DMS79 treated with DMSO at 0.1 percent for 48 hours (cell line): ENCODE results near the gene MAEA.
"Not testable (repeated sequence)": the region's sequence is repeated elsewhere in the genome, so short reads cannot be mapped to it uniquely, and the experiment has no call there.

Experiments
- DNase-seq: peaks from one replicate; lab custom pipeline; 2025; lab: John Stamatoyannopoulos, UW

Gene MAEA

DNA sequence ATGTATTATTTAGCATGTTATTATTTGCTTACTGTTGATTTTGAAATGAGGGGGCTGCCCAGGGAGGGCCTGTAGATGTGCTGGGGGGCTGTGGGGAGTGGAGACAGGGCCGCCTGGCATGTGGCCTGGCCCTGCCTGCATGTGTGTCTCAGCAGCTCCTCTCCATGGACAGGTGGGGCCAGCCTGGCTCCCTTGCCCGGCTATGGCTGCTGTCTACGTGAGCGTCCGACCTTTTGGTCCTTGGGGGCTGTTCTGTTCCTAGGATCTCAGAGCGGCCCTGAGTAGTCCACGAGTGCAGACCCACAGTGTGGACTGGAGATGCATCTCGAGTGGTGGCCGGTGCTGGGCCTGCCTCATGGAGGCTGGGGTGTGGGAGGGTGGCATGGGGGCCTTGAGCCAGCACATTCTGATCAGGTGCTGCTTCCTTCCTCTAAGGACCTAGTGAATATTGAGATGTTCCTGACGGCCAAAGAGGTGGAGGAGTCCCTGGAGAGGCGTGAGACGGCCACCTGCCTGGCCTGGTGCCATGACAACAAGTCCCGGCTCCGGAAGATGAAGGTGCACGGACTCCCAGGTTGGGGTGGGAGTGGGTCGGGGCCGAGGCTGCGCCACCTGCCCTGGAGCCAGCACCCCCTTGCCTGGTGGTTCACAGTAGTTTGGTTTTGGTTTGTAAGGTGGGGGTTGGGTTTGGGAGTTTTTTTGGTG lies 32.4 kb downstream of the MAEA start:
- DNase-seq, result no peak

DNA sequence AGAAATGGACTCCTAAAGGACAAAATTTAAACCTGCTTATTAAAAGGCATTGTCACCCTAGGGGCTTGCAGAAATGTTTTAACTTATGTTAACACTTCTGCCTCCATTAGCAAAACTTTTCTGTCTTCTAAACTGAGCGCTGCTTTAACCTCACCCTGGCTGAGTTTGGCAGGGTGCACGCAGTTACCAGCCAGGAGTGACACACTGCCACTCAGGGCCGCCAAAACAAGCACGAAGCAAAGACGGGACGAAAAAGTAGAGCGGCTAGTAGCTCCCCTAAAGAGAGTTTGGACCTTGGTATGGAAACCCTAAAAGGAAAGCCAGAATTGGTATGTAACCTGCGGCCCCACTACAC lies 33.6 kb downstream of the MAEA start:
- DNase-seq, result no peak

DNA sequence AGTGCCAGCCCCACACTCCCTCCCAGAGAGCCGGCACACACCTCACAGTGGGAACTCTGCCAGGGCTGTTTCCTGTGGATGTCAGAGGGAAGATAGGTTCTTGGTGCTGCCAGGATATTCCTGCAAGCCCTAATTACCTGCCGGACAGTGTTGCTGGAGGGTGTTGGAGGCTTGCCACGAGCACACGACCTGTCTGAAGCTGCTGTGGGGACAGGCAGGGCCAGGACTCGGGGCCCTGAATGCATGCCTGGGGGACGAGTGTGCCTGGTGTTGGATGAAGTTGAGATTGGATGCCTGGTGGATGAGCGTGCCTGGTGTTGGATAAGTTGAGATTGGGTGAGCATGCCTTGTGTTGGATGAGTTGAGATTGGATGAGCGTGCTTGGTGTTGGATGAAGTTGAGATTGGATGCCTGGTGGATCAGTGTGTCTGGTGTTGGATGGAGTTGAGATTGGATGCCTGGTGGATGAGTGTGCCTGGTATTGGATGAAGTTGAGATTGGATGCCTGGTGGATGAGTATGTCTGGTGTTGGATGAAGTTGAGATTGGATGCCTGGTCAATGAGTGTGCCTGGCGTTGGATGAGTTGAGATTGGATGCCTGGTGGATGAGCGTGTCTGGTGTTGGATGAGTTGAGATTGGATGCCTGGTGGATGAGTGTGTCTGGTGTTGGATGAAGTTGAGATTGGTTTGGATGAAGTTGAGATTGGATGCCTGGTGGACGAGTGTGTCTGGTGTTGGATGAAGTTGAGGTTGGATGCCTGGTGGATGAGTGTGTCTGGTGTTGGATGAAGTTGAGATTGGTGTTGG lies 34.1 kb downstream of the MAEA start:
- no peak for DNase-seq

DNA sequence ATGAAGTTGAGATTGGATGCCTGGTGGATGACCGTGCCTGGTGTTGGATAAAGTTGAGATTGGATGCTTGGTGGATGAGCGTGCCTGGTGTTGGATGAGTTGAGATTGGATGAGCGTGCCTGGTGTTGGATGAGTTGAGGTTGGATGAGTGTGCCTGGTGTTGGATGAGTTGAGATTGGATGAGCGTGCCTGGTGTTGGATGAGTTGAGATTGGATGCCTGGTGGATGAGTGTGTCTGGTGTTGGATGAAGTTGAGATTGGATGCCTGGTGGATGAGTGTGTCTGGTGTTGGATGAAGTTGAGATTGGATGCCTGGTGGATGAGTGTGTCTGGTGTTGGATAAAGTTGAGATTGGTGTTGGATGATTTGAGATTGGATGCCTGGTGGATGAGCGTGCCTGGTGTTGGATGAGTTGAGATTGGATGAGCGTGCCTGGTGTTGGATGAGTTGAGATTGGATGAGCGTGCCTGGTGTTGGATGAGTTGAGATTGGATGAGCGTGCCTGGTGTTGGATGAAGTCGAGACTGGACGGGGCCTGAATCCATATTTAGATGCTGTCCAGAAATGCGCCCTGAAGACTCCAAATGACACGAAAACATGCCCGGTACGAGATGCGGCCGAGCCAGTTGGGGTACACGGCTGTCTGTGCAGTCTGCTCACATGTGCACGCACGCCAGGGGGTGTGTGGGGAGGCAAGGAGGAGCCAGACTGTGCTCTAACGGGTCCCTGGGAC lies 34.9 kb downstream of the MAEA start:
- not testable (repeated sequence) for DNase-seq

DNA sequence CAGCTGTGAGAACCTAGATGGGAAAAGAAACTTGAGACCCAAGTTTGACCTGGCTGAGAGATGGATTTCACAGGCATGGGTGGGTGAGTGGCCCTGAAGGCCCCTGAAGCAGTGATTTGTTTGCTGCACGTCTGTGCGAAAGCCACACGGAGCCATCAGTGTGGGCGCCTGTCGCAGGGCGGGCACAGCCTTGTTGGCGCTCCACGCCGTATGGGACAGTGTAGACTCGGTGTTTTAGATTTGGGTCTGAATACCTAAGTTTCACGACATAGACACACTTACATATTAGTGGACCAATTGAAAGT lies 35.4 kb downstream of the MAEA start:
- DNase-seq, result no peak

DNA sequence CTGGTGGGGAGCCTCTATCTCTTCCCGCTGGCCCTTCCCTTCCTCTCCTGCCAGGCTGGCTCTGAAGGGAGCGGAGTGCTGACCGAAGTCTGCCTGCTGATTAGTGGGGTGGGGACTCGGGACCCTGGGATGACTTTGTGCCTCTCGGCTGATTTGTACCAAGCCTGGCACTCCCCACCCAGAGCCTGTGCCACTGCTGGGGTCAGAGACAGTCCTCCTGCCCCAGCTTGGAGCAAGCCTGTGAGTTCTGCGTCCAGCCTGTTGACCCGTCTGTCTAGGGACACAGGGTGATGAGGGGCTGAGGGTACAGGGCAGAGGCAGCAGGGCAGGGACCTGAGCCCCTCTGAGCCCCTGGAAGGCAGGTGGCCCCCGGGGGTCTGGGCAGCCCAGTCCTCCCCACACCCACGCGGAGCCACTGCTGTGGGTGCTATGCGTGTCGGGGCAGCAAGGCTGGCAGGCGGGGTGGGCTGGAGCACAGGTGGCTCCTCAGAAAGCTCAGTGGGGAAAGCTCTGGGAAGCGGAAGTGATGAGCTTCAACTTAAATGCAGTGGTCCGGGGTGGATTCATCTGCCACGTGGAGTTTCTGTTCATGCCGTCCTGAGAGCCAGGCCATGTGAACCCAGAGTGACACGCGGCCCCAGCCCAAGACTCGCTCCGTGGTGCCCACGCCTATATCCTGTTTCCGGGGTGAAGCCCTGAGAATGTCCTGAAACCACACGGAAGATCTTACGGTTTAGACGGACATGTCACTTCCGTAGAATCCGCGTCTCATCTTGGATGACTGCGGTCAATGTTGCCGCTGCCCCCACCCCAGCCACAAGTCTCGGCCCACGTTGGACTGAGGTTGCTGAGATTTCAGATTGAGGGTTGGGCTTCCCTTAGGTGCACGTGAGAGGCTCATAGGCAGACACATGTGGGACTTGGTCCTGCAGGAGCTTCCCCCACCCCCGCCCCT lies 36.3 kb downstream of the MAEA start:
- DNase-seq, result no peak

DNA sequence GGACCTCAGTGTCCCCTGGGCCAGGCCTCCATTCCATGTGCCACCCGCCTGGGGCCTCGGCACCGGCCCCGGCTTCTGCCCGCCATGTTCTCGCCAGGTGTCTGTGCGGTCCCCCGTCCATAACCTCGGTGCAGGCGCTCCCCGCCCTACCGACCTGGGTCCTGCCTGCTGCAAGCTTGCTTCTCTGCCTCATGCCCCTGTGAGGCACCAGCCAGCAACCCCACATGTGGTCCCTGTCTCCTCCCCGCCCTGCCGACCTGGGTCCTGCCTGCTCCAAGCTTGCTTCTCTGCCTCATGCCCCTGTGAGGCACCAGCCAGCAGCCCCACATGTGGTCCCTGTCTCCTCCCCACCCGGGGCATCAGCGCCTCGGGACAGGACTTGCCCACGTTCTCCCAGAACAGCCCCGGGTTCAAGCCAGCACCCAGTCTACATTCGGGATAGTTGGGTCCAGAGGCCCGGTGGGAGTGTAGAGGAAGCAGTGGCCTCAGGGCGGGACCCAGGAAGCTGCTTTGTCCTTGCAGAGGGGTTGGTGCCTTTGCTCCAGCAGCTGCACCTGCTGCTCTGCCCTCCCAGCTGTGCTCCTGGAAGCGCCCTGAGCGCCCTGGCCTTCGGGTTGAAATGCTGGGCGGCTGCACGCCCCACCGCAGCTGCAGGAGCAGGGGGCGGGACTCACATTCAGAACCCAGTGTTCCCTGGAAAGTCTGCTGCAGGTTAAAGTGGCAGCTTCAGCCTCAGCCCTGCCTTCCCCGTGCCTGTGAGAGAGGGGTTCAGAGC lies 37.2 kb downstream of the MAEA start:
- DNase-seq, result no peak

DNA sequence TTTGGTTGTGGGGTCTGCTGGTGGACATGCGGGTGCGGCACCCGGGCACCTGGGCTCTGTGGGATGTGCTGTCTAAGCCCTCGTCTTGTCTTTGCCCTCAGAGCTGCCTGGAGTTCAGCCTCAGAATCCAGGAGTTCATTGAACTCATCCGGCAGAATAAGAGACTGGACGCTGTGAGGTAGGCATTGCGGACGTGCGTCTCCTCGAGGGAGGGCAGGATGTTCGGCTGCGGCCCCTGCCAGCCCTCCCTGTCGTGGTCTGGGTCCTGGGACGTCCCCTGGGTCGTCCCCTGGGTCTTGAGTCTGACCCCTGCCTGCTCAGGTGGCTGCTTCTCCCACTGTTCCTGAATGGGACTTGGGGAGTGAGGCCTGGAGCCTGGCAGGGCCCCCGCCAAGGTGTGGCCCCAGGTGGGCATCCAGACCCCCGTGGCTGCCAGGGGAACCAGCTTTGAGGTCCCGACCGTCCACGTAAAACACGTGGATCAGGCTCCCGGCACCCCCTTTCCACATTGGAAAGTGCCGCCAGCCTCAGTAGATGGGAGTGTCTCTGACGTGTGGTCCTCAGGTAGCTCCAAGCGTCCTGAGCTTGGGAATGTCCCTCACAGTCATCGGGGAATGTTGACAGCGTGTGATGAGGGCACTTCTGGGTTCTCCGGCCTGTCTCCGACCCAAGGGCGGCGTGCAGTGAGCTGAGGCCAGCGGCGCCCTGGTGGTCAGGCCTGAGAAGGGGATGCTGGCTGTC lies 38.0 kb downstream of the MAEA start:
- DNase-seq, result no peak

DNA sequence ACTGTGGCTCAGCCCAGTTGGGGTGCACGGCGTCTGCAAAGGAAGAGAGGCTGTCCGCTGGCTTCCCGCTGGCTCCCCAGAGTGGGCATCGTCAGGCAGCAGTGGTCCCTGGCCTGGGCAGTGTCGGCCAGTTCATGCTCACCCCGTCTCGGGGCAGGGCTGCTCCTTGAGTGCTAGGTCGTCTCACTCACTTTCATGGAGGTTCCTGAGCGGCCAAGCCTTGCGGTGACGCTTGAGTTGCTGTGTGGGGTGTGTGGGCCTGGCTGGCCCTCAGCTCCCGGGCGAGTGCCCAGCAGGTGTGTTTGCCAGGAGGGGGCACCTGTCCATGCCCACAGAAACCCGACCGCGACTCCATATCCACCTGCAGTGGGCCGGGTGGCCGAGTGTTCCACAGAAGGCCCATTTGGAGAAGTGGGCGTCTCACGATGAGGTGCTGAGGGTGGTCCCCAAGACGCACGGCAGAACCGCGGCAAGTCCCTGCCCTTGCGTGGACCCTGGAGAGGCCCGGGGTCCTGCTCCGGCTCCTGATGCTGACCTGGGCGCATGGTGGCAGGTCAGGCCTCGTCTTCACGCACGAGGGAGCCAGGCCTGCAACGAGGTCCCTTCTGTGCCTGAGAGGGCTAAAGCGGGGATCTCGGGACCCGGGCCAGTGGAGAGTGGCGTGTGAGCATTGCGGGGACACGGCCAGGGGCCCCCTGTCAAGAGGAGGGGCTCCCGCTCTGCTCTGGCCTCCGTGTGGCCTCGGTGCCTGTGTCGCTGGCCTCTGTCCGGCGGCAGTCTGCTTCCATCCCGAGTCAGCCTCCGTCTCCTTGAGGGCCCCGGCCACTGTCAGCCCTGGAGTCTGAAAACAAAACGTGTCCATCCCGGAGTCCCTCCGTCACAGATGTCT lies 38.8 kb downstream of the MAEA start:
- DNase-seq, result no peak

DNA sequence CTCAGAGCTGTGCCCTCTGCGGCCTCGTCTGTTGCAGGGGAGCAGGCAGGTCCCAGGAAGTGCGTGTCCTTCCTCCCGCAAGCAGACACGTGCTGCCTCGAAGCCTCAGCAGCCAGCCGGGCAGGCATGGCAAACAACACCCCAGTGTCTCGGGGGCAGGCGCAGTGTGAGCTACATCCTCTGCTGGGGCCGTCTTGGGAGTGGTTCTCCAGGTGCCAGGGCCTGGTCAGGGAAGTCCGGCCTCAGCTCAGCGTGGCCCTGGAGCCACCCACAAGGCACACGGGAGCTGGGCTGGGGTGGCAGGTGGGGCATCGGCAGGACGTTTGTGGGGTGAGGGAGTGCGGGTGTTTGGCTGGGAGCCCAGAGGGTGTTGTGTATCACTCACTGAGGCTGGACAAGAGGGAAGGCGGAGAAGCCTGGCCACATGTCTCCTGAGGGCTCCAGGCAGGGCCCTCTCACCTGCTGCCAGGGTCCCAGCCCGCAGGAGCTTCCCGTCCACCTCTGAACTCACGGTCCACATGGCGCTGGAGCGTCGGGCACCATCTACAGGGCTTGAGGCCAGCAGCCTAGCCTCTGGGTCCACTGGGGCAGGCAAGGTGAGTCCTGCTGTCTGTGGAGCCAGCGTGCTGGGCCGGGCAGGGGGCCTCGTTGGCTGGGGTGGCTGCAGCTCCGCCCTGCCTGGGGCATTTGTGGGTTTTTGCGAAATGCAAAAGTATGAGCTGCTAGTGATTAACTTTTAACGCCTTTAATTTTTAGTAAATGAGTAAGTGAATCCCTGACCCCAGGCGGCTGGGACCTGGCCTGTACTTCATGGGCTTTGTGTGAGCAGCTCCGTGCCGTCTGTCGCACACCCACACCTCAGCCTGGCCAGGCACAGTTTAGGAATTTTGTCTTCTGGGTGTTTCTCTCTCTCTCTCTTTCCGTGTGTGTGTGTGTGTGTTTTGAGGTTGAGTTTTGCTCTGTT lies 40.0 kb downstream of the MAEA start:
- DNase-seq, result no peak

DNA sequence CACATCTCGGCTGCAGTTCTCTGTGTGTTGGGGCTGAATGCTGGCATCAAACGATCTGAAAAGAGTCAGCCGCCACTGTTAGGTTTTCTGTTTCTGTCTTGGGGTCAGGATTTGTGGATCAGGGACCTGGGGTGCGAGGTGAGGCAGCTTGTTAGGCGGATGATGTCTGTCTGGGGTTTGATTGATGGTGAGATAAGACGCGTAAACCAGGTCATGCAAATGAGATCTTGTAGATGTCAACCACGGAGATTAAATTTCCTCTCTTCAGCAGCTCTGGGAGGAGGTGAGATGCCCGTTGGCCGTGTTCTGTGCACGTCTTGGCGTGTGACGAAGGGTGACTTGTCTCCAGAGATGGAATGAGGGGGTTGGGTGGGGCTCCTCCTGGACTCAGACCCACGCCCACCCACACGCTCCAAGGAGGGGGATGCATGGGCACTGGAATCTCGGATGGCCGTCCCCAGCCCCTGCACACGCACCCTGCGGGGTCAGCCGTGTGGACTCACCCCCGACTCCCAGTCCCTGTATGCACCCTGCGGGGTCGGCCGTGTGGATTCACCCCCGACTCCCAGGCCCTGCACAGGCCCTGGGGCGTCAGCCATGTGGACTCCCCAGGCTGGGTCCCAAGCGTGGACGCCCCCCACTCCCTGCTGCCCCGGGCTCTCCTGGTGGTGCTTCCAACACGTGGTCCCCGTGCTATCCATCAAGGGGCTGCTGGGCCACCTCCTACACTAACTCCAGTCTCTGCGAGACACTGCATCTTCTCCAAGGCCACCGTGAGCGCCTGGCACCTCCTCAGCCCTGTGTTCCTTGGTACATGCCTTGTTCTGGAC lies 41.3 kb downstream of the MAEA start:
- DNase-seq, result no peak

DNA sequence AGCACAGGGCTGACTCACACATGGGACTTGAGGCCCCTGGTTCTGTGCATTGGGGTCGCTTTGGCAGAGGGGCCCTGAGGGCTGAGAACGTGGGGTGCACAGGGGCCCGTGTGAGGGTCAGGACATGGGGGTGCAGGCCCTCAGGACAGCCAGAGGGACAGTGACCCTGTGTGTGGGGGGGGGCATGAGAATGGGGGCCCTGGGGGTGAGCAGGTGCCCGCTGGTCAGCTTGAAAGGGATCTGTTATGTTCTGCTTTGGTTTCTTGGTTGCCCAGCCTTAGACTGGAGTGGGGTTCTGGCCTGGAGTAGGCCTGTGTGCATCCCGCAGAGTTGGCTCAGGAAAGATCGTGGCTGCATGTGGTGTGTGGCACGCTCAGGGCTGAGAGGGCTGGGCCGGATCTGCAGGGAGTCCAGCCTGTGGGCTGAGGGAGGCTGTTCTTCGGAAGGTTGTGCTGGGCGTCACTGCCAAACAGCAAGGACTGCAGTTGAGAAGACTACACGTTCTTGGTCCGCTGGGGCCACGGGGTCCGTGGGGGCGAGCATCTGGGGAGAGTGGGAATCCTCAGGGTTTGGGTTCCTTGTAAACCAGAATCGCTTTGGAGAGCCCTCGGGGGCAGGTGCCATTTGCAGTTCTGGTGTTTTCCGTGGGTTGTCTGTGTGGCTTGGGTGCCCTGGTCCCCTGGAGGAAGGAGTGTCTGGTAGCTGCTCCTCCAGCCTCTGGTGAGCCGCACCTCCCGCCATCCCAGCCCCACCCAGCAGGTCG lies 42.1 kb downstream of the MAEA start:
- DNase-seq, result no peak

DNA sequence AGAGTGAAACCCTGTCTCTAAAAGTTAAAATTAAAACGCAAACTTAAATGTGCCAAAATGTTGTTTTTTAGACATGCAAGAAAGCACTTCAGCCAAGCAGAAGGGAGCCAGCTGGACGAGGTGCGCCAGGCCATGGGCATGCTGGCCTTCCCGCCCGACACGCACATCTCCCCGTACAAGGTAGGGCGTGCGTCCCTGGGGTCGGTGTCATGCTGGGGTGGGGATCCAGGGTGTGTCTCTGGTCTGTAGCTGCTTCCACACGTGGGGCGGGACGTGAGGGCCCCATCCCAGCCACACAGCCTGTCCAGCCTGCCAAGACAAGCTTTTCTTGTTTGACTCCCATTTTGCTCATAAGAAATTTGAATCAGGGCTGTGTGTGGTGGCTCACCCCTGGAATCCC lies 43.0 kb downstream of the MAEA start:
- DNase-seq, result no peak

DNA sequence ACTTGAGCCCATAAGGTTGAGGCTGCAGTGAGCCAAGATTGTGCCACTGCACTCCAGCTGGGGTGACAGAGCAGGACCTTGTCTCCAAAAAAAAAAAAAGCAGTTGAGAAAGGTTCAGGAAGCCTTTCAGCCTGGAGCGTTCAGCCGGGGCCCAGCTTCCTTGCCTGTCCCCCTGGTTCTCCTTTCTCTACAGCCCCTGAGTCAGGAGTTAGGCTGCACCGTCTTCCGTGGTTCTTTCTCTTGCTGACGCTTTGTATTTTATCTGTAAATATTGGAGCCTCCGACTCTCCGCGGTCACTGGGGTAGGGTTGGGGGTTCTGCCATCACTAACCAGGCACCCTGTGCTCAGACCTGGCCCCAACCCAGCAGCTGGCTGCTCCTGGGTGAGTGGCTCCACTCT lies 43.6 kb downstream of the MAEA start:
- DNase-seq, result no peak

DNA sequence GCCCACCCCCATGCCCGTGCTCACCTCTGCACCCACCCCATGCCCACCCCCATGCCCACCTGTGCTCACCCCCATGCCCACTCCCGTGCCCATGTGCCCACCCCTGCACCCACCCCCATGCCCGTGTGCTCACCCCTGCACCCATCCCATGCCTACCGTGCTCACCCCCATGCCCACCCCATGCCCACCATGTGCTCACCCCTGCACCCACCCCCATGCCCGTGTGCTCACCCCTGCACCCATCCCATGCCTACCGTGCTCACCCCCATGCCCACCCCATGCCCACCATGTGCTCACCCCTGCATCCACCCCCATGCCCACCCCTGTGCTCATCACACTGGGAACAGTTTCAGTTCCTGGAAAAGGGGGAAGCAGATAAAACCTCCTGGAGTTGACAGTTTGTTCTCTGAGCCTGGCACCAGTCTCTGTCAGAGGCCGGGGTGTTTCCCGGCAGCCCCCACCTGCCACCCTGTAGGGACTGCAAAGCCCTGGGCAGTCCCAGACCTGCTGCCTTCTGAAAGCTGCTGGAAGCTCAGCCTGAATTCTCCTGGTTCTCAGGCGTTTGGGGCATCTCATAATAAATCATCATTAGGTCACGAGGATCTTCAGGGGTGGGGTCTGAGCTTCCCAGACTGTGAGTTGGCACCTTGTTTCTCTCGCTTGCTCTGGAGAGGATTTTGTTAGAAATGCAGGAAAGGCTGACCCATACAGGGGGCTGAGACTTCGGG lies 44.3 kb downstream of the MAEA start:
- DNase-seq, result not testable (repeated sequence)

DNA sequence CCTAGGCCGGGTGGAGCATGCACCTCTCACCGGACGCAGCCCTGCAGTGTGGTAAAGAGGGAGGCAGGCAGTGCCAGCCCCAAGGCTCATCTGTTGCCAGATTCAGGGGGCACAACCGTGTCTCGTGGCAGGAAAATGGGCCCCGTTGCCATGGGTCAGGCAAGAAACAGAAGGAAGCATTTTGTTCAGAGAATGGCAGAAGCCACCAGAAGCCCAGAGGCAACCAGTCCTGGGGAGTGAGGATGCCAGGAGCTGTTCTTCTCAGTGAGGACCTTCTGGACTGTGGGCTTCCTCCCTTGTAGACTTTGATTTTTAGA lies 44.8 kb downstream of the MAEA start:
- no peak for DNase-seq
